K562 (cell line): ENCODE results near the gene PIK3CA. TPM values are rescaled to one million over a fixed set of nuclear protein-coding genes. Genes with fewer than 3 reads are reported as not detected.

Source experiments
- BRD4 ChIP-seq: fragments of 200-600 bp; sonication (generic); IDR thresholded peaks from 2 replicates; pipeline ENCODE4 v1.6.1; 2017; ENCODE audit warnings: inconsistent platforms
- BRF1 ChIP-seq: IDR thresholded peaks from 3 replicates; pipeline ENCODE4 v1.6.1; 2011; ENCODE audit warnings: borderline replicate concordance, mild to moderate bottlenecking; ENCODE audit not compliant: insufficient read length; ENCODE audit errors: extremely low read depth
- CSDE1 ChIP-seq, 2 experiments: fragments of 450-650 bp; IDR thresholded peaks; 2 replicates each; pipeline ENCODE4 v1.6.1; 2016; ENCODE audit warnings: mild to moderate bottlenecking in 1 of 2
- CTCF ChIP-seq, 3 experiments: IDR thresholded peaks in 2 of 3; conservative IDR thresholded peaks in 1 of 3; 2 replicates each; pipeline ENCODE4 v1.5.1; 2011 to 2012; ENCODE audit warnings: low read length in 3 of 3, mild to moderate bottlenecking in 3 of 3, control low read depth in 2 of 3, improper control_type of control experiment in 1 of 3, inconsistent platforms in 1 of 3, low read depth in 1 of 3, mixed read lengths in 1 of 3, moderate library complexity in 1 of 3; ENCODE audit not compliant: insufficient read depth in 2 of 3
- ESRRB ChIP-seq: fragments of 250-450 bp; sonication (Bioruptor Pico); IDR thresholded peaks from 2 replicates; pipeline ENCODE4 v1.5.0; 2020; ENCODE audit warnings: mild to moderate bottlenecking, moderate library complexity, borderline replicate concordance
- FOXJ2 ChIP-seq: fragments of 200-800 bp; sonication (Bioruptor generic); IDR thresholded peaks from 2 replicates; pipeline ENCODE4 v1.6.1; 2016; ENCODE audit warnings: missing genetic modification characterization, missing compliant biosample characterization
- HDAC1 ChIP-seq, 2 experiments: fragments of 450-650 bp; IDR thresholded peaks; 2 replicates each; pipeline ENCODE4 v1.6.1; 2016 to 2017; ENCODE audit warnings: inconsistent platforms in 1 of 2, mild to moderate bottlenecking in 1 of 2, moderate library complexity in 1 of 2
- HNRNPH1 ChIP-seq: fragments of 200-400 bp; formaldehyde crosslinking; optimal IDR thresholded peaks from 2 replicates; pipeline ENCODE3; 2017; ENCODE audit warnings: low read depth, mild to moderate bottlenecking, low read length, moderate library complexity
- NFYB ChIP-seq: IDR thresholded peaks from 2 replicates; pipeline ENCODE4 v1.6.1; 2011; ENCODE audit warnings: mild to moderate bottlenecking, moderate library complexity; ENCODE audit not compliant: insufficient read length; ENCODE audit errors: extremely low read depth
- NKRF ChIP-seq: fragments of 450-650 bp; IDR thresholded peaks from 2 replicates; pipeline ENCODE4 v1.6.1; 2016; ENCODE audit warnings: borderline replicate concordance
- PRDM10 ChIP-seq: fragments of 450-650 bp; IDR thresholded peaks from 2 replicates; pipeline ENCODE4 v1.6.1; 2018; ENCODE audit not compliant: partially characterized antibody
- RBM15 ChIP-seq: fragments of 200-400 bp; formaldehyde crosslinking; IDR thresholded peaks from 2 replicates; pipeline ENCODE4 v1.6.1; 2018; ENCODE audit warnings: mild to moderate bottlenecking, low read length, moderate library complexity; ENCODE audit not compliant: insufficient read depth
- SMARCA5 ChIP-seq: fragments of 450-650 bp; IDR thresholded peaks from 2 replicates; pipeline ENCODE4 v1.6.1; 2016
- SOX6 ChIP-seq: fragments of 450-650 bp; IDR thresholded peaks from 2 replicates; pipeline ENCODE4 v1.6.1; 2014; ENCODE audit warnings: mild to moderate bottlenecking
- SREBF1 ChIP-seq: fragments of 150-350 bp; IDR thresholded peaks from 2 replicates; pipeline ENCODE4 v1.6.1; 2014; ENCODE audit warnings: antibody characterized with exemption, low read depth, low read length, borderline replicate concordance
- THRA ChIP-seq: fragments of 450-650 bp; IDR thresholded peaks from 2 replicates; pipeline ENCODE4 v1.6.1; 2017; ENCODE audit warnings: mild to moderate bottlenecking, moderate library complexity
- YY1 ChIP-seq, 3 experiments: IDR thresholded peaks; 2 replicates each; pipeline ENCODE4 v1.6.1; 2011; ENCODE audit warnings: low read length in 2 of 3, mild to moderate bottlenecking in 2 of 3, moderate library complexity in 2 of 3, borderline replicate concordance in 1 of 3, control low read depth in 1 of 3, low read depth in 1 of 3; ENCODE audit not compliant: insufficient read depth in 3 of 3, insufficient replicate concordance in 2 of 3, control insufficient read depth in 1 of 3, insufficient read length in 1 of 3; ENCODE audit errors: extremely low read depth in 1 of 3
- ZFP1 ChIP-seq: fragments of 450-650 bp; formaldehyde crosslinking; IDR thresholded peaks from 2 replicates; pipeline ENCODE4 v1.4.0; 2020; ENCODE audit warnings: mild to moderate bottlenecking, mixed read lengths
- ZNF780A ChIP-seq: fragments of 250-450 bp; sonication (Bioruptor Pico); IDR thresholded peaks from 2 replicates; pipeline ENCODE4 v1.5.0; 2021; ENCODE audit warnings: mild to moderate bottlenecking
- polyA plus RNA-seq, 8 experiments: library from polyadenylated mRNA; depleted of rRNA in 4 of 8; stranded (reverse) in 5 of 8; unstranded in 3 of 8; fragments of >200 nt; fragmentation: Nextera tagmentation in 2 of 8; fragmentation: Illumina TruSeq in 1 of 8; extraction: Ambion mirVana in 2 of 8; extraction: Trizol in 1 of 8; gene quantifications; 2 replicates each; pipeline versions ENCODE4 v1.2.1 to v1.2.3, GENCODE V29; 2011 to 2014; ENCODE audit warnings: inconsistent platforms in 1 of 8, missing spikeins in 1 of 8
- total RNA-seq, 7 experiments: library from RNA; depleted of rRNA in 6 of 7; stranded (reverse); fragments of >200 nt in 6 of 7; fragmentation: Illumina TruSeq in 2 of 7; extraction: Trizol in 2 of 7; gene quantifications; 2 replicates each; pipeline versions ENCODE4 v1.2.1 to v1.2.3, GENCODE V29; 2011 to 2021; ENCODE audit warnings: low replicate concordance in 1 of 7

The PIK3CA gene
- total and polyA plus RNA-seq, 9 of the 15 experiments (the other 6 are each of a cell fraction or from before 2014, with no cell fraction given): 3.8 to 19.4 (median 10.8) TPM

- no peak for TF ChIP-seq THRA
- TF ChIP-seq NKRF: peak; percentile 93
- no peak for TF ChIP-seq ESRRB (CRISPR knock-in tag)
- no peak for TF ChIP-seq BRF1
- no peak for TF ChIP-seq CSDE1 (IDR thresholded peaks at IDR 0.05)
- TF ChIP-seq SOX6: no peak
- no peak for TF ChIP-seq SREBF1
- TF ChIP-seq ZNF780A (CRISPR knock-in tag): no peak
- TF ChIP-seq CTCF (IDR thresholded peaks at IDR 0.05 in 2 of 3, conservative IDR thresholded peaks at IDR 0.05 in 1 of 3; ENCODE audit: insufficient read depth in 2 of 3, low read depth in 1 of 3, low read length in 3 of 3): 0 out of 6 replicates have a peak, but pooled peaks of 1 of the 3 experiments have one; percentile 3
- TF ChIP-seq NFYB: no peak
- TF ChIP-seq YY1 (IDR thresholded peaks at IDR 0.05; ENCODE audit: borderline replicate concordance in 1 of 3, control insufficient read depth in 1 of 3, extremely low read depth in 1 of 3, insufficient read depth in 3 of 3, insufficient read length in 1 of 3, insufficient replicate concordance in 2 of 3, low read depth in 1 of 3, low read length in 2 of 3): peak in 1 of 3 experiments; percentile 6
- no peak for TF ChIP-seq HNRNPH1
- TF ChIP-seq HDAC1 (IDR thresholded peaks at IDR 0.05): no peak; a peak in 1 of 4 replicates
- TF ChIP-seq PRDM10: peak; percentile 33
- TF ChIP-seq RBM15: no peak
- peak; percentile 37; the same call in 1 of the 2 replicates for TF ChIP-seq SMARCA5
- TF ChIP-seq FOXJ2 (tag): no peak
- no peak for TF ChIP-seq ZFP1 (CRISPR knock-in tag)
- peak; percentile 74; the same call in 1 of the 2 replicates for TF ChIP-seq BRD4
Observed at GRCh38 chr3:179147514-179147872, 664 bp upstream of the PIK3CA start (continued).
